Kidney tubule cell (primary cell): ENCODE measurements around the gene SMS.
A peak's percentile ranks its signal among the peaks of the same experiment; 100 is the strongest.

Experiments
- DNase-seq: peaks from one replicate; pipeline ENCODE4 v3.0.0-alpha.2; 2018; ENCODE audit warnings: low spot score

Gene SMS

DNA sequence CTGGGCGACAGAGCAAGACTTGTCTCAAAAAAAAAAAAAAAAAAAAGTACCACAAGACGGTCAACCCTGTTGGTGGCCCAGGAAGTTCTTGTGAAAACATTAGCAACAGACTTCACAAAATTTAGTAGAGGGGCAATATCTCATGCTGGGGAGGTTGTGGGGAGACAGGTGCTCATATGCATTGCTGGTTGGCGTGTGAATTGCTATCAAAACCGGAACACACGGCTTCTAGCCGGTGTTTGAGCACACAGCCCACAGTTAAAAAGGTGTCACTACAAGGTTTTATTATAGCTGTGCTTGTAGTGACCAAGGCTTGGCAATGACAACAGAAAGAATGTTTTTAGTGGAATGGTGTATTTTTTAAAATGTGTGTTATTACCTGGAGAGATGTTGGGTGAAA, 41.8 kb downstream of the SMS start:
- no peak for DNase-seq

DNA sequence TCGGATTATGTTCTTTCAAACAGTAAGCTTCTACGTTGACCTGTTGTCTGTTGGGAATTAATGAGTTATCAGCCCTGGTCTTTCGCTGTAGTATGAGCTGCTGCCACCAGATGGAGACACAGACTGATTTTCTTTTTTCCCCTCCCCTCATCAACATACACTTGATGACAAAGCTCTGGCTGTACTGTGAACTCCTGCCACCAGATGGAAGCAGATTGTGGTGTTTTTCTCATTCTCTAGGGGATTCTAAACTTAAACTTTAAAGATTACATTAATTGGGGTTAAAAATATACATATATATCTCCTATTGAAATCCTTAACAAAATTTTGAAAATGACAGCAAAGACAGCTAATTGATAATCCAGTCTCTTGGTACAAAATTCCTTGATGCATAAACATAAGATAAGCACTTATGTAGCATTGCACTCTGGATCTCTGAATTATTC, 44.8 kb downstream of the SMS start:
- DNase-seq, result peak; percentile 82

DNA sequence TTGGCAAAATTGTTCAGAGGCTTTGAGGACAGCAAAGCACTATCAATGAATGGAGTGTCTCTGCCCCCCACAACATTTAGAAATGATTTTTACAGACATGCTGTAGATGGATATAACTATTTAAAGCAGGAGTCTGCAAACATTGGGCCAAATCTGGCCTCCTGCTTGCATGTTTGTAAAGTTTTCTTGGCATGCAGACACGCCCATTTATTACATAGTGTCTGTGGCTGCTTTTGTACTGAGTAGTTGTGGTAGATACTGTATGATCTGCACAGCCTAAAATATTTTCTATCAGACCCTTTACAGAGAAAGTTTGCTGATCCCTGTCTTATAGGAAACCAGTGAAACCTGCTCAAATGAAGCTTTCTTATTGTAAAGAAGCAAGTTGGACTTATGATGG, 46.1 kb downstream of the SMS start:
- DNase-seq, result no peak

DNA sequence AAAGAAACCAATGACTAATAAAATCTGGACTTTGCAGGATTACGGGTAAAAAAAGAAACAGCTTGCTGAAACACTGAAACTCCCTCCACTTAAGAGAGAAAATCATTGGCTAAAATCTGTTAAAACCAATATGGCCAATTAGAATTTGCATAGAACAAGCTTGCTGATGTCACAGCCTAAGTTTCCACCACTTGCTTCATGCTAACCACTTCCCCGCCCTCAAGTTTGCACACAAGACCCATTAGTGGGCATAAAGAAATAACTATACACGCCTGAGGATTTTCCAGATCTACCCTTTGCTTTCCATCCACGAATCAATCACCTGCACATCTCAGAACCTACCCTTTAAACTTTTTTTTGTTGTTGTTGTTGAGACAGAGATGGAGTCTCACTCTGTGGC, 48.9 kb downstream of the SMS start:
- DNase-seq, result no peak

DNA sequence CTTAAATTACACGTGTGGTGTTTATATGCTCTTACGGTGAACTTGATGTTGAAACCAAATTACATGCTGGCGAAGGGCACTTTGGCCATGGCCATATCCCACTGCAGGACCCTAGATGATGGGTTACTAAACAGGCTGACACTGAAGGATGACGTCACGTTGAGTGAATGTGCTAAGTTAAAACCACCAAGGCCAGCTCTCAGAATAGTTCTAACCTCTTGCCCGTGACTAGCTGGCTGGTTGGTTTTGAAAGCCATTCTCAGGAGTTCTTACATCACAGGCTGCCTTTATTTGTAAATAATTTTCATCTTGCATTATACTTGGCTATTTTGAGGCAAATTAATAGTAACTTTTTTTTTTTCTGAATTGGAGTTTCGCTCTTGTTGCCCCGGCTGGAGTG, 50.3 kb downstream of the SMS start:
- no peak for DNase-seq

DNA sequence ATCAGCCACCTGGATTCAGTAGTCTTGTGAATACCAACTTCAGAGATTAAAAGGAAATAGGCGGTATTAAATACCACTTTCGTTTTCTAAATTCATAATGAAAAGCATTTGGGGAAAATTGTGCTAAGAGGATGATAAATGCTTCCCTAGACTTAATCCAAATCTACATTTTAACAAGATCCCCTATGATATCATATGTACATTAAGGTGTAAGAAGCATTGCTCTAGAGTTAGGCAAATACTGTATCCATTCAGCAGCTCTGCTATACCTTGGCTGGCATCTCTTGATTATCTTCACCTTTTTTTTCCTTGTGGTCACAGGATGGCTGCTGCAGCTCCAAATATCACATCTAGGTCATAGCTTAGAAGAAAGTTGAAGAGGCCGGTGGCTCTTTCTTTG, 51.0 kb downstream of the SMS start:
- no peak for DNase-seq

DNA sequence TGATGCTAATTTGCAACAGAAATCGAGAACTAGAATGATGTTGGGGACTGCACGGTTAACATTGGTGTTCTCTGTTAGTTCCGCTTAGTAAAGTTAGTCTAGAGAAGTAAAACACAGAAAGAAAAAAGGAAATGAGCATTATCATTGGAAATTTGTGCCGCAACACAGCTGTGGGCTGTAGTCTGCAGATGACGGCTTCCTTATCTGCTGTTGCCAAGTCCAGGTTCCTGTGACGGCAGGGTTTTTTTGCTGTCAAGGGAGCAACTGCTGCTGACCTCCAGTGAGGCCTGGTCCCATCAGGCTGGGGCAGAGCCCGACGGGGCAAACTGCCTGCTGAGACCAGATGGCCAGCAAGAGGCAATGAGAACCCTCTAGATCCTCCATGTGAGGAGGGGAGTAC, 52.8 kb downstream of the SMS start:
- no peak for DNase-seq

DNA sequence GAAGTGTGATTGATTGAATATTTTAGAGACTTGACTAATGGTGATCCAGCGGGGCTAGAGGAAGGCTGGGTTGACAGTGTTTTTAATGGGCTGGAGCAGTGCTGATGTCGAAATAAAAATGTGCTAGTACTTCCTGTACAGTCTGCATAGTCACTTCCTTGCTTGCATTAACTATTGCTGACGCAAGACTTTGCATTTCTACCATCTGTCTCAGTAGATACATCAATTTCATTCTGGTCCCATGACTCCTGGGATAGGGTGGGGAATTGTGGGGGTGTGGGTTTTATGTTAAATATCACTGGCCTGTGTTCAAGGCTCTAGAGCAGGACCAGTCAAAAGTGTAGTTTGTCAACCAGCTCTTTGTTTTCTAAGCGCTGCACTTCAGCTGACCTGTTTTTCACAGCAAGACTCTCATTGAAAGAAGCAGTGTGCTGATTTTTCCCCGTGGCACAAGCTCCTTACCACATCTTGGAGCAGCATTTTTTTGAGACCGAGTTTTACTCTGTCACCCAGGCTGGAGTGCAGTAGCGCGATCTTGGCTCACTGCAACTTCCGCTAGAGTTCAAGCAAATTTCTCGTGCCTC, 56.5 kb downstream of the SMS start:
- no peak for DNase-seq

DNA sequence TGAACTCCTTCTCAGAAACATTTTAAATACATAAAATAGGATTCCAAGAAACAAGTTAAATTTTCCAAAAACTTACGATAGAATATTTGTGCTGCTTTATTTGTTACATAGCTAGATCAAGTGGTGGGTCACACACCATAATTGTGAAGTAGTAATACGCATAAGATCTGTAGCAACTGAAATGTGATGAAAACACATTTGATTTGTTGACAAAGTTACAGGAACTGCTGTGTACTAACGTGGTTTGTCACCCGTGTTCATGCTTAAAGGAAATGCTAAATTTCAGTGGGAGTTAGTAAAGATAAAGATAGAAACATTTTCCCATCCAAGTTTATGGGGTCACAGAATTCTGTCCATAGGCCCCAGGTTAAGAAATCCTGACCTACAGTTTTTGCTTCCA, 57.5 kb downstream of the SMS start:
- DNase-seq, result no peak

DNA sequence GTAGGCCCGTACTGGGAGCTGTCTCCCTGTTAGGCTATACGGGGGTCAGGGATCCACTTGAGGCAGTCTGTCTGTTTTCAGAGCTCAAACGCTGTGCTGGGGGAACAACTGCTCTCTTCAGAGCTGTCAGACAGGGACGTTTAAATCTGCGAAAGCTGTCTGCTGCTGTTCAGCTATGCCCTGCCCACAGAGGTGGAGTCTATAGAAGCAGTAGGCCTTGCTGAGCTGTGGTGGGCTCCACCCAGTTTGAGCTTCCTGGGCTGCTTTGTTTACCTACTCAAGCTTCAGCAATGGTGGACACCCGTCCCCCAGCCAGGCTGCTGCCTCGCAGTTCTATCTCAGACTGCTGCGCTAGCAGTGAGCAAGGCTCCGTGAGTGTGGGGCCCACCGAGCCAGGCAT, 64.4 kb downstream of the SMS start:
- DNase-seq, result no peak

DNA sequence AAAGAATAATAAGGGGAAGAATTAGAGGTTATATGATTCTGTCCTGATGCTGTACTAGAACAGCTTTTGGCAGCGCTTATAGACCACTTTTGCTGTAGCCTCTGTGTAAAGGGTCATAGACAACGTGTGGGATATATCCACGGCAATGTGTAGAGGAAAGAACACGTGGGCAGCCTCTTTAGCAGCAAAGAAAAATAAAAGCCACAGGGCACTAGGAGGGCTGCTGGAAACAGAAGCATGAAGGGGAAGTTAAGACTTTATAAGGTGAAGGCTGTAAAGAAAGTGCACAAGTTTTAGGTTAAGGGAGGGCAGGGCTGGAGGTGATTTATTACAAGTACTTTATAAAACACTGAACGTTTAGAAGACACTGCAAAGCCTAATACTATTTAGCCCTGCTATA, 71.5 kb downstream of the SMS start:
- DNase-seq, result no peak

DNA sequence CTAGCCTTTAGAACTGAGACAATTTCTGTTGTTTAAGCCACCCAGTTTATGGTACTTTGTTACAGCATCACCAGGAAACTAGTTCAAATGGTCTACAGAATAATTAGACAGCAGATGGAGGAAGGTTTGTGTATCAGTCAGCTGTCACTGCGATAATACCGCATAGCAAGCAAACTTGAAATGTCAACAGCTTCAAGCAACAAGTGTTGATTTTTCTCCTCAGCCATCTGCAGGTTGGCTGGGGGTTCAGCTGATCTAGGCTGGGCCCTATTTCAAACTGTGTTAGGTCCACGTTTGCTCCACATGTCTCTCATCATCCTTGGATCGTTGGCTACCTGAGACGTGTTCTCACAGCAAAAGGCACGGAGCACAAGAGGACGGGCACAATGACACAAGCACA, 72.4 kb downstream of the SMS start:
- DNase-seq, result no peak

DNA sequence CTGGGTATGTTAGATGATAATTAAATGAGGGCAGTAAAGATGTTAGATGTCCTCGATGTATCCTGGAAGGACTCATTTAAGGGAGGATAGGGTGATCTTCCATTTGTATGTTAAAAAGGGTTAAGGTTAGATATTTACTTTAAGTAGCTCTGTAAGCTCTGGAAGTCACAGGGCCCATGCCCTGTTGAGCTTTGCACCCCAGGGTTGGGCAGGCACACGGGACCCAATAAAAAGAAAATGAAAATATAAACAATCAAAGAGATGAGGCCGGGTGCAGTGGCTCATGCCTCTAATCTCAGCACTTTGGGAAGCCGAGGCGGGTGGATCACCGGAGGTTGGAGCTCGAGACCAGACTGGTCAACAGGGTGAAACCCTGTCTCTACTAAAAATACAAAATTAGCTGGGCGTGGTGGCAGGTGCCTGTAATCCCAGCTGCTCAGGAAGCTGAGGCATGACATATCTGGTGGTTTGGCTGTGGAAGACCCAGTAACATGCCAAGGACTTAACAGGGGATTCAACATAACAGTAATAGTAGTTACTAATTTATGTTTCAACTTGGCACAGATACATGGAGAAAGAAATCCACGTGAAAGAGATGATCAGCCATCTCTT, 74.7 kb downstream of the SMS start:
- DNase-seq, result no peak

DNA sequence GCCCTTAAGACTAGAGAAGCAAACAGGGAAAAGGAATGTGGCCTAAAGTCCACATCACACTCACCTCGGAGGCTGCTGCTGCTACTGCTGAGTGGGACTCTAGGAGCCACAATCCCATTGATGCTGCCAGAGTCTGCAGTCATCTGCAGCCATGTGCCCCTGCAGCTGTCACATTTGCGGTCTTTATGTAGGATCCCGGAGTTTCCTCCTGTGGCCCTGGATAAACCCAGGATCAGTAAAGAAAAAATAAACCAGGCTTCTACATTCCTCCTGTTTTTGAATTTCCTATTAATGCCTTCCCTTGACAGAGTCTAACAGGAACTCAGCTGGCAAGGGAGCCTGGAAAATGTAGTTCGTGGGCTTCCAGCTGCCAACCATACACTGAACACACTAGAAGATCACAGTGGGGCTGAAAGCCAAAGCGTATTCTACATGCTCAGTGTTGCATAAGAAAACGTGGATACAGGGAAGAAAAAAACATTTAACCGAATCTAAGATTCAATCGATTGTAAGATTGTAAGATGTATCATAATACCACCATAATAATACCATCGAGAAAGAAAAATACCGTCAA, 81.3 kb downstream of the SMS start:
- DNase-seq, result no peak

DNA sequence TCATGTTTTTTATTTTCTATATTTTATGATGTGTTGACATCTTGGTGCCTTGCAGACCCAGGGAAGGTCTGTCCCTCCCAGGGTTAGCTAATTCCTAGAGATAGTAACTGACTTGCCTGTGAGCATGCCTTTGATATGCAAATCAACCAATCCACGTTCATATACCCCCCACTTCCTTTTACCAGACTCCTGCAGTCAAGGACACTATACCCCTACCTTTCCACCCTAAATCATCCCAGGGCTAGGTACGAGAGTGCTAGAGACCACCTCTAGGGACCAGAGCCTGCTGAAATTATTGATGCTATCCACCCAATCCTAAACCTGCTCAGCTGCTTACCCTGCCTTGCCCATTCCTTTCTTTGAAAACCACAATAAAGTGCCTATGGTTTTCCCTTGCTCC, 84.1 kb downstream of the SMS start:
- no peak for DNase-seq

DNA sequence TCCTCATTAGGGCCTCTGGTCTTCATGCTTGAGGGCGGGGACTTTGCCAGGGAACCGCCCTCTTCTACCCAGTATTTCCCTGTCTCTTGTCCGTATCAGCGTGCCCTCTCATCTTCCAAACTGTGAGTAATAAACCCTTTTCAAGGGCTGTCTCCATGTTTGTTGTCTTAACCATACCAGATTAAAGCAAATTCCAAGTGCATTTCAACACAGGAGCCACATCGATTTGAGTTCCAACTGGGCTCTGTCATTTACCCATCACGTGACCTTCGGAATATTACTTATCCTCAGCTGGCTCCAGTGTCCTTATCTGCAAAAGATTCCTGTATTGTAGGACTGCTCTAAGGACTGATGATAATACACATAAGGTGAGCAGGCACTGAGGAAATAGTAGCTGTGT, 85.2 kb downstream of the SMS start:
- DNase-seq, result no peak

DNA sequence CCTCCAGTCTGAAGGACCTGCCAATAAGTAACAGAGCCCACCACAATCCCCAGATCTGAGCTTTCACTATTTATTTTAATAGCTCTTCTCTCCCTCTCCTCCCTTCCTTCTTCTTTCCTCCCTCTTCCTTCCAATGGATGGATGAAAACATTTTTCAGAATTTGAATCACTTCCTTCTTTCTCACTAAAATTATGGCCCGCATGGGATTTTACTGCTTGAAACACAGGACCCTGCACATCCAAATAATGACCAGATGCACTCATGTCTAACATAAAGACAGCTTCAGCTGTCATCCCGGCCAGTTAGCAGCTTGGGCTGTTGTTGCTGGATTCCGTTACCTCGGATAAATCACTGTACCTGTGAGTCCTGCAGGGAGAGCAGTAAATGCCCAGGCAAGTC, 86.2 kb downstream of the SMS start:
- no peak for DNase-seq

DNA sequence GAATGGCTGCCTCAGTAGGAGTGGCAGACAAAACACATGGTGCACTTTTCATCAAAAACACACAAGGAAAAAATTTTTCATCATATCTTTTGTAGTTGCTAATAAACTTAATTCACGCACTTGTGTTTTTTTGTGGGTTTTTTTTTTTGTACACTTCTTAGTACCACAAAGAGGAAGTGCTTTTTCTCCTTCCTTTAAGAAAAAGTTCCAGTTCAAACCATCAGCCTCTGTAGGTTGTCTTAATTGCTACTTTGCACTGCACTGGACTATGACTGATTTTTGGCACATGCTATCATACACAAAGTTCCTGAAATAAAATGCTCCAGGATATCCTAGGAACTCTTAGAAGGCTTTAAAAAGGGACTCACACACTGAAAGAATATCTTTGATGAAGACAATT, 91.6 kb downstream of the SMS start, which contains the start of gene PHEX:
Gene PHEX (plus strand): TSS at position 242 of the 400 bp plus-strand sequence. CDS start 681 bp downstream, outside the sequence.
- no peak for DNase-seq

DNA sequence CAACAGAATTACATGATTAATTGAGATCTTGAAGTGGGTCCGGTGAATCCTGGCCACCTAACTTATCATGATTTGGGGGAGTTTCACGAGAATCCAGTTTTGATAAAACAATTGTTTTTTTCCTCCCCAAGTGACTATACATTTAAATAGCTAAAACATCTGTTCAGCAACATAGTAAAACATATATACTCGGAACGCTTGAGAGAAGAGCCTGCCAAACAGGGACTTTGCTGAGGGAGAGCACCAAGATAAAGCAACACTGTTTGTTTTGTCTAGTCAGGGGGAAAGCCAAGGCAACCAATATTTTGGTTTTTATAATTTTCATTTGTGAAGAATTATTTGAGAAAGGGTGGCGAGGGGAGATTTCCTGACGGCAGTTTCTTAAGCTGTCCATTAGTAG, 92.0 kb downstream of the SMS start:
- no peak for DNase-seq

DNA sequence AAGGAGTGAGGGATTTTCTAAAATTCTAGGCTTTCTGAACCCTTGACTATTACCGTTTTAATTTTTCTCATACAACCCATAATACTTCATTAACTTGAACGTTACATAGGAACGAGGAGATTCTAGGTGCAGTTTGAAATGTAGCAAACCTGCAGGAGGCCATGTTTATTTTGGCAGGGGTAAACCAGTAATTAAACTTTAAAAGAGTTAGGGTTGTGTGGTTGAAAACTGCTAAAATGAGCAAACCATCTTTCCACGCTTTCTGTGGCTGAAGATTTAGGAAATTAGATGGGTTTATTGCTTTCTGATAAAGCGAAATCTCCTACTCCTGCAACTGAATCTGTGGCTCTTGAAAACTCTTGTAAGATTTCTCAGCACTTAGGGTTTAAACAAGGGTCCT, 93.3 kb downstream of the SMS start:
- no peak for DNase-seq

DNA sequence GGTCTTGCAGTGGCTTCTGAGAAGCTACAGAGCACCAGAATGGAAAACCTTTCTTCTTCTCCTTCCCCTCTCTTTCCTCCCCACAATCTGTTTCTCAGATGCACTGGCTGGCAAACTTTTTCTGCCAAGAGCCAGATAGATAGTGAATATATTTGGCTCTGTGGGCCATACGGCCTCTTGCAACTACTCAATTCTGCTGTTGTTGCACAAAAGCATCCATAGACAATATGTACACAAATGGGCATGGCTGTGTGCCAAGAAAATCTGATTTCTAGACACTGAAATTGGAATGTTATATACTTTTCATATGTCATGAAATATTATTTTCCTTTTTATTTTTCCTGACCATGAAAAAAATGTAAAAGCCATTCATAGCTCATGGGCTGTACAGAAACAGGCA, 94.7 kb downstream of the SMS start:
- DNase-seq, result no peak

DNA sequence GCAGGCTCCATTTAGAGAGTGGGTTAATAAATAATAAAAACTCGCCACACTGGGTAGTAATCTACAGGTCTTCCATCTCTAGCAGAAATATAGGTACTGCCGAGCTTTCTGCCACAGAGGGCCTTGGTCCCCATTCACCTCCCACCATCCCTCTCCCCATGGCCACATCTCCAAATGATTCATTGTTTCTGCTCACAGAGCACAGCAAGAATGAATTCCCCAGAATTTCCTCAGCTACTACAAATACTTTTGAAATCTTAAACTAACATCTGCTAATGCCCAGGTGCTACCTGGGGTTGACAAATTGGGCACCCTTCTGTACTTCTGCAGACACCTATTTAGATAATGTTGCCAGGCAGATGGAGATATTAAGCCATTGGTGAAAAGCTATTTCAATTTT, 96.7 kb downstream of the SMS start:
- no peak for DNase-seq

DNA sequence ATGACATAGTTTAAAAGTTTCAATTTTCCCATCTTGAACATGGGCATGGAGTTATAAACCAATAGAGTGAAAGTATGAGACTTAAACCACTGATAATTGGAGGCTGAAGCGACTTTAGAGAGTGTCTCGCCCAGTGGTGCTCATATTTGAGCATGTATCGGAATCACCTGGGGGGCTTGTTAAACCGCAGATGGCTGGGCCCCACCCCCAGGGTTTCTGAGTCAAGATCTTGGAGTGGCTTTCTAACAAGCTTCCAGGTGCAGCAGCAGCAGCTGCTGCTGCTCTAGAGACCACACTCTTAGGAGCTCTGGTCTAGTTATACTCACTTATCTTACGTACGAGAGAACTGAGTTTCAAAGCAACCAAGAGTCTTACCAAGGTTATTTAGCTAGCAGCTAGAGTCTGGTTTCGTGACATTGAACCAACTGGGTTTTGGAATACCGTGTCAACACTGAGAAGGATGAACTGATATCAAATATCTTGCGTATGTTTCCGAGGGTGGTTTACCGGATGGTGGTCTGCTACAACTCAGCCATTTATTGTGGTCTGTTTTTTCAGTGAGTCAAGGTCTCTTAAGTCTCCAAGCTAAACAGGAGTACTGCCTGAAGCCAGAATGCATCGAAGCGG, 97.5 kb downstream of the SMS start:
- DNase-seq, result no peak

DNA sequence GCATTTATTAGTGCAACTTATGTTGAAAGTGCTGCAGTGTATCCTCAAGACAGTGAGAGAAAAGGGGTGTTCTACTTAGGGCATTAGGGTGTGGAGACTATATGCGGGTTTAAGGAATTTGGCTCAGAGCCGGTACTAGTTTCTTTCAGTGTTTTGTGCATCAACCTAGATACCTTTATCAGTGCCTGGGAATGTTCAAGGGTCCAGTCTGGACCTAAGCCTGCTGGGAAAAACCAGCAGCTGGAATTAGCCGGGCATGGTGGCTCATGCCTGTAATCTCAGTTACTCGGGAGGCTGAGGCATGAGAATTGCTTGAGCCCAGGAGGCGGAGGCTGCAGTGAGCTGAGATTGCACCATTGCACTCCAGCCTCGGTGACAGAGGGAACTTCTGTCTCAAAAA, 99.0 kb downstream of the SMS start:
- DNase-seq, result no peak
